Type B pancreatic cell (in vitro differentiated cells): ENCODE results near the gene FGF3. TPM values are rescaled to one million over a fixed set of nuclear protein-coding genes. Genes with fewer than 3 reads are reported as not detected.

Source experiments
- DNase-seq: peaks from one replicate; pipeline ENCODE4 v3.0.0; 2021; ENCODE audit warnings: mixed read lengths; ENCODE audit not compliant: unreplicated experiment; ENCODE audit errors: extremely low spot score
- H3K27ac Mint-ChIP-seq: 2 replicates; pipeline ENCODE4 v1.8.0; 2021; ENCODE audit warnings: mild to moderate bottlenecking, mixed read lengths
- H3K27me3 Mint-ChIP-seq: 2 replicates; pipeline ENCODE4 v1.8.0; 2021; ENCODE audit warnings: mixed read lengths
- H3K36me3 Mint-ChIP-seq: 2 replicates; pipeline ENCODE4 v1.8.0; 2021; ENCODE audit warnings: mixed read lengths
- H3K4me1 Mint-ChIP-seq: one replicate; pipeline ENCODE4 v1.8.0; 2021; ENCODE audit warnings: mixed read lengths; ENCODE audit not compliant: unreplicated experiment
- H3K4me3 Mint-ChIP-seq: 2 replicates; pipeline ENCODE4 v1.8.0; 2021; ENCODE audit warnings: mild to moderate bottlenecking, mixed read lengths
- H3K9me3 Mint-ChIP-seq: 2 replicates; pipeline ENCODE4 v1.8.0; 2021; ENCODE audit warnings: mixed read lengths
- total RNA-seq: library from RNA; stranded (reverse); gene quantifications from 2 replicates; pipeline ENCODE4 v1.2.1, GENCODE V29; 2021; ENCODE audit warnings: low replicate concordance
- TF ChIP-seq, protein P1 (sequence below): fragments of 200-600 bp; sonication (generic); conservative IDR thresholded peaks from 2 replicates; pipeline ENCODE4 v1.5.0; 2021; ENCODE audit warnings: antibody characterized with exemption, mild to moderate bottlenecking

Gene FGF3
- total RNA-seq, 1 donor from 2014 or later = not detected

DNA sequence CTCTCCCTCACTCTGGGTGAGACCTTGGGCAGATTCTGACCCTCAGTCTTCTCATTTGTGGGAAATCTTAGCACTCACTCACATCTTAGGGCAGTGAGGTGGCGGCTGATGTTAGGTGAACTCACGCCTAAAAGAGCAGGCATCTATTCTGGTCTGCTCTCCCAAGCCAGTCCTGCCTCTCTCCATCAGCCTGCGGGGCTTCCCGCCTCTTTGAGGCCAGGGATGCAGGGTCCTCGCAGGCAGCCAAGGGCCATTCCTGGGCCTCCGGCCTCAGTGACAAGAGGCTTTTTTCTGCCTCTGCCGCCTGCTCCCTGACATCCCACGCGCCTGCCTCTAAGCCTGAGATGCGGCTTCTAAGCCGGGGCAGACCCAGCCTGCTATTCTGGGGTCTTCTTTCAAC, 30.3 kb downstream of the FGF3 start:
- Mint-ChIP-seq H3K4me1 (no peaks in the 10 kb centered on the region), H3K36me3 (no peaks in the 10 kb centered on the region), H3K4me3 (no peak overlapping the region), H3K9me3 (no peaks in the 10 kb centered on the region), H3K27ac (no peak overlapping the region), H3K27me3 (no peaks in the 10 kb centered on the region)
- TF ChIP-seq, protein P1, sequence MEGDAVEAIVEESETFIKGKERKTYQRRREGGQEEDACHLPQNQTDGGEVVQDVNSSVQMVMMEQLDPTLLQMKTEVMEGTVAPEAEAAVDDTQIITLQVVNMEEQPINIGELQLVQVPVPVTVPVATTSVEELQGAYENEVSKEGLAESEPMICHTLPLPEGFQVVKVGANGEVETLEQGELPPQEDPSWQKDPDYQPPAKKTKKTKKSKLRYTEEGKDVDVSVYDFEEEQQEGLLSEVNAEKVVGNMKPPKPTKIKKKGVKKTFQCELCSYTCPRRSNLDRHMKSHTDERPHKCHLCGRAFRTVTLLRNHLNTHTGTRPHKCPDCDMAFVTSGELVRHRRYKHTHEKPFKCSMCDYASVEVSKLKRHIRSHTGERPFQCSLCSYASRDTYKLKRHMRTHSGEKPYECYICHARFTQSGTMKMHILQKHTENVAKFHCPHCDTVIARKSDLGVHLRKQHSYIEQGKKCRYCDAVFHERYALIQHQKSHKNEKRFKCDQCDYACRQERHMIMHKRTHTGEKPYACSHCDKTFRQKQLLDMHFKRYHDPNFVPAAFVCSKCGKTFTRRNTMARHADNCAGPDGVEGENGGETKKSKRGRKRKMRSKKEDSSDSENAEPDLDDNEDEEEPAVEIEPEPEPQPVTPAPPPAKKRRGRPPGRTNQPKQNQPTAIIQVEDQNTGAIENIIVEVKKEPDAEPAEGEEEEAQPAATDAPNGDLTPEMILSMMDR = no peak
- DNase-seq = no peak

DNA sequence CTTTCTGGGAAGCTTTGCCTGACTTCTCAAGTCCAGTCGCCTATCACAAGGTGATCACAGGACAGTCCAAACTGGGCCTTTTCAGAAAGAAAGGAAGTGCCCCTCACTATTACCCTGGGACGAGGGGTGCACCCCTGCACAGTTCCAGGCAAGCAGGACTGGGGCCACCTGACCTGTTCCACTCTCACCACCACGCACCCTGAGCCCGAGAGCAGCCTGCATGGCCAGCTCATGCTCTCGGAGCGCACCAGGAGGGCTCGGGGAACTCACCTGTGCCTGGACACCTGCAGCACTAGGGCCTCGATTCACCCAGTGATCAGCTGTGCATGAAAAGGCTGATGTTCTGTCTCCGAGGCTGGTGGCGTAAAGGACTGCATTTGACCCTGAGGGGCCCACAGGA, 31.3 kb downstream of the FGF3 start:
- Mint-ChIP-seq H3K4me3 (no peak overlapping the region), H3K9me3 (no peaks in the 10 kb centered on the region), H3K27ac (no peak overlapping the region), H3K36me3 (no peaks in the 10 kb centered on the region), H3K27me3 (peaks cover 1% of the 10 kb centered on the region), H3K4me1 (no peaks in the 10 kb centered on the region)
- TF ChIP-seq, protein P1 = no peak
- no peak for DNase-seq

DNA sequence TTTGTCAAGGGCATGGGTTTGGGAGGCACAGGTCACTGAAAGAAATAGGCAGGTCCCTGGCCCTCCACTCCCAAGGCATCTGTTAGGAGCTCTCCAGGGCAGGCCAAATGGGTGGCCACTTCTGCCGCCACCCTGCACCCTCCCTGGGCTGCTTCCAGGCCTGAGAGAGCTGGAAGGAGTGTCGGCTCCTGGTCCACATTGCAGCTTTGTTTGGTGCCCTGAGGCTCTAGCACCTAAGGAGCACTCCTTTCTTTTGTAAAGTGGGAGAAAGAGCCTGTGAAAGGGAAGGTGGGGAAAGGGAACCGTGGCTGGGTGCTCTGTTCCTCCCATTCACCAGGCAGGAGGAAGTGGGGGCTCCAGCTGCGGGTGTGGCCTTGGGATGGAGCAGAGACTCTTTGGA, 31.8 kb downstream of the FGF3 start:
- TF ChIP-seq, protein P1 = no peak
- no peak for DNase-seq
- no peaks in the 10 kb centered on the region for H3K4me1 Mint-ChIP-seq
- no peaks in the 10 kb centered on the region for H3K36me3 Mint-ChIP-seq
- no peak overlapping the region for H3K4me3 Mint-ChIP-seq
- H3K27me3 Mint-ChIP-seq = peaks cover 5% of the 10 kb centered on the region
- no peak overlapping the region for H3K27ac Mint-ChIP-seq
- H3K9me3 Mint-ChIP-seq = no peaks in the 10 kb centered on the region

DNA sequence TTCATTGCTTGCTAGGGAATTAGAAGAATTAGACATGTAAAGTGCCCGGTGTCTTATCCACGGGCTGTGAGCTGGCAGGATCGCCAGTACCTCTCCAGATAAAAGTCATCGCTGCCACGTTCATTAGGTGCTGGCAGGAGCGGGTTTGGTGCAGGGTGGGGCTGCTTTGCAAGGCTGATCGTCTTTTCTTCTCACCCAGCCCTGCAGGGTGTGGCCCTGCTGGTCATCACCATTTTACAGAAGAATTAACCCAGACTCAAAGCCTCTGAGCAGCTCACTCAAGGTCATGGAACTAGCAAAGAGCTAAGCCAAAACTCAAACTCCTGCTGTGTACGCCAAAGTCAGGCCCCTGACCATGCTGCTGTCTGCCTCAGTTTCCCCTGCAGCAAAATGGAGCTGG, 38.0 kb downstream of the FGF3 start:
- no peaks in the 10 kb centered on the region for H3K36me3 Mint-ChIP-seq
- no peaks in the 10 kb centered on the region for H3K9me3 Mint-ChIP-seq
- H3K4me3 Mint-ChIP-seq = no peak overlapping the region
- DNase-seq = no peak
- no peaks in the 10 kb centered on the region for H3K4me1 Mint-ChIP-seq
- no peak overlapping the region for H3K27ac Mint-ChIP-seq
- TF ChIP-seq, protein P1 = no peak
- H3K27me3 Mint-ChIP-seq = peaks cover 51% of the 10 kb centered on the region

DNA sequence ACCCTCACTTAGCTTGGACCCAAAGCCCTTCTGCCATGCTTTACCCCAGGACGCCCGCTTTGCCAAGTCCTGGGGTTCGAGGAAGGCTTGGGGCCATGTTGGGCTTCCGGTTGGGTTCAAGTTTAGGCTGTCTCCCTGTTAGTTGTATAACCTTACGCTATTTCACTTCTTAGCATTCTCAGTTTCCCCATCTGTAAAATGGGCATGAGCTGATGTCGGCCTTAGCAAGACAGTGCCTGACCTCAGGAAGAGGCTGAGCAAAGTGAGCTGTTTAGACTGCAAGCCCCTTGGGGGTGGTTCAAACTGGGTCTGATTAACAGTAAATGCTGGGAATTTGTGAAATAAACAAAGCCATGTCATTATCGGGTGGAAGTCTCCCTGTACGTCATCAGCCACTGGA, 40.8 kb downstream of the FGF3 start:
- Mint-ChIP-seq H3K36me3 (no peaks in the 10 kb centered on the region), H3K4me3 (no peak overlapping the region), H3K27ac (no peak overlapping the region), H3K4me1 (no peaks in the 10 kb centered on the region), H3K9me3 (no peaks in the 10 kb centered on the region), H3K27me3 (peaks cover 67% of the 10 kb centered on the region)
- no peak for DNase-seq
- TF ChIP-seq, protein P1 = no peak

DNA sequence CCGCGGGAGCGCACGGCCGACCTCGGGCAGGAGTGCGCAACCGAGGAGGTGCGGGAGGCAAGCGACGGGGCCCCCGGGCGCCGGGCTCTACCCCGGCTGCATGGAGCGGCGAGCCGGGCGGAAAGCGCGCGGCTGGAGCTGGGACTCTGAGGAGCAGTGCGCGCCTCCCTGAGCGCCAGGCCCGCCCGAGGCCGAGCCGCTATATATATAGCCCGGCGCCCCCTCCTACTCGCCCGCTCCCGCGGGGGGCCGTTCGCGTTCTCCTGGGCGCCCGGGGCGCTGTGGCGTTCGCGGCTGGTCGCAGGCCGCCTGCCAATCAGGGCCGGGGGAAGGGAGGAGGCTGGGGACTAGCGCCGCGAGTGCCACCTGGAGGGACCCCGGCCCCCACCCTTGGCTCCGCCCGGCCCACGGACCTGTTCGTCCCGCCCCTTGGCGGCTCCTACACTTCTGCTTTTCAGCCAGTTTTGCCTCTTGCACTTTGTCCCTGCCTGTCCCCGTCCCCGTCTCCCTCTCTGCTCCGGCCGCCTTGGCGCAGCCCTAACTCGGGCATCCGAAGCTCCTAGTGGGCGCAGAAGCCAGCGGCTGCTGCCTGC, 44.0 kb downstream of the FGF3 start, which contains the start of gene FGF4:
TSS of gene FGF4 (minus strand) at position 179 of the 593 bp plus-strand sequence. CDS start 257 bp downstream, outside the sequence.
- H3K4me3 Mint-ChIP-seq = peak within 1 kb of the TSS; percentile 67
- no peak within 1 kb of the TSS for H3K27ac Mint-ChIP-seq
- no peaks in the 10 kb centered on the region for H3K4me1 Mint-ChIP-seq
- no peak for DNase-seq
- TF ChIP-seq, protein P1 = no peak
- no peaks in the 10 kb centered on the region for H3K36me3 Mint-ChIP-seq
- no peaks in the 10 kb centered on the region for H3K9me3 Mint-ChIP-seq
- H3K27me3 Mint-ChIP-seq = peaks cover 79% of the 10 kb centered on the region
